Measurements from ENCODE around the gene DISP2. TPM values are rescaled to one million over a fixed set of nuclear protein-coding genes. Genes with fewer than 3 reads are reported as not detected.

DISP2 gene
- total RNA-seq, 1 donor from 2014 or later, result 5.9 TPM

- intact Hi-C loops (cut with DNase I), result no loop called here
- ATAC-seq (ENCODE audit: poor library complexity) (no peak), DNase-seq (no peak)
These were observed 15.0 kb downstream of the DISP2 start for GRCh38 chr15:40372981-40373380.

DNA sequence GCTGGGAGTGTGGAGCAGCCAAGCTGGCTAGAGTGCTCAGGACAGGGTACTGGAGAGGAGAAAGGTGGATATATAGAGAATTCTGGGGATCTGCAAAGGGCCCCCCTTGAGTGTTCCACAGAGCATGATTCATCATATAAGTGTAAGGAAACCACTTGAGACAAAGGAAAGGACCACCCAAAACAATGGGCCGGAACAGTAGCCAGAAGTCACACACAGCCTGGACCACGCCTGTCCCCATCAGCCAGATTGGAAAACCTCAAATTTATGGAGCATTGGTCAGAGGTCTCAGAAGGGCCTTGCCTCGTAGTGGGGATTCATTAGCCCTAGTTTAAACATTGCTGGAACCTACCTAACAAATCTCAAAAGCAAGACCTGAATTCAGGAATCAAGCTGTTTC lies 19.6 kb downstream of the DISP2 start:
- intact Hi-C loops (cut with DNase I), result no loop called here

DNA sequence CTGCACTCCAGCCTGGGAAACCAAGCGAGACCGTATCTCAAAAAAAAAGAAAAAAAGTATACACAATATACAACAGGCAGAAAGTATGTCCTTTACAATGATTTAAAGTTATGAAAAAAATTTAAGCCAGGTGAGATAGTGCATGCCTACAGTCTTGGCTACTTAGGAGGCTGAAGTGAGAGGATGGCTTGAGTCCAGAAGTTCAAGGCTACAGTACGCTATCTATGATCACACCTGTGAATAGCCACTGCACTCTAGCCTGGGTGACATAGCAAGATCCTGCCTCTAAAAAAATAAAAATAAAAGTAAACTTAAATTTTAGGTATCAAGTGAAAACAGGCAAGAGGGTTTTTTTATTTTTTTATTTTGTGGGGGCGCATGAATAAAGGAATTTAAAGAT lies 21.4 kb downstream of the DISP2 start:
- ATAC-seq (ENCODE audit: poor library complexity), result no peak
- DNase-seq, result no peak
- intact Hi-C loops (cut with DNase I), result no loop called here

More for the DNA sequence above, 19.6 kb downstream of the DISP2 start:
- ATAC-seq (ENCODE audit: poor library complexity) (no peak), DNase-seq (no peak)

DNA sequence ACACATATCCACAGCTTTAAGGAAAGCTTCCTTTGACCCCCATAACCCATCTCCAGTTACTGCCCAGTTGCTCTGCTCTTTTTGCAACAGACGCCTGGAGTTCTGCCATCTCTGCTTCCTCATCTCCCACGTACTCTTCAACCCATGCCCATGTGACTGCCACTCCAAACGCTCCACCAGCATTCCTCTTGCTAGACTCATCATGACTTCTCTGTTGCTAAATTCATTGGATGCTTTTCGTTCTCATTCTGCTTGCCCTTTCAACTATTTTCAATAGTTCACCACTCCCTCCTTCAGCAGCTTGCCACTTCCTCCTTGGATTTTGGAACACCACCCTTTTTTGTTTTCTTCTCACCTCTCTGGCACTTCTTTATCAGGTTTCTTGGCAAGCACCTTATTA lies 21.8 kb downstream of the DISP2 start:
- DNase-seq, result no peak
- intact Hi-C loops (cut with DNase I), result no loop called here
- ATAC-seq (ENCODE audit: poor library complexity), result peak; percentile 52

- ATAC-seq (ENCODE audit: poor library complexity) (no peak), DNase-seq (no peak)
- intact Hi-C loops (cut with DNase I), result no loop called here
These were observed 22.6 kb downstream of the DISP2 start for GRCh38 chr15:40380636-40381035.

DNA sequence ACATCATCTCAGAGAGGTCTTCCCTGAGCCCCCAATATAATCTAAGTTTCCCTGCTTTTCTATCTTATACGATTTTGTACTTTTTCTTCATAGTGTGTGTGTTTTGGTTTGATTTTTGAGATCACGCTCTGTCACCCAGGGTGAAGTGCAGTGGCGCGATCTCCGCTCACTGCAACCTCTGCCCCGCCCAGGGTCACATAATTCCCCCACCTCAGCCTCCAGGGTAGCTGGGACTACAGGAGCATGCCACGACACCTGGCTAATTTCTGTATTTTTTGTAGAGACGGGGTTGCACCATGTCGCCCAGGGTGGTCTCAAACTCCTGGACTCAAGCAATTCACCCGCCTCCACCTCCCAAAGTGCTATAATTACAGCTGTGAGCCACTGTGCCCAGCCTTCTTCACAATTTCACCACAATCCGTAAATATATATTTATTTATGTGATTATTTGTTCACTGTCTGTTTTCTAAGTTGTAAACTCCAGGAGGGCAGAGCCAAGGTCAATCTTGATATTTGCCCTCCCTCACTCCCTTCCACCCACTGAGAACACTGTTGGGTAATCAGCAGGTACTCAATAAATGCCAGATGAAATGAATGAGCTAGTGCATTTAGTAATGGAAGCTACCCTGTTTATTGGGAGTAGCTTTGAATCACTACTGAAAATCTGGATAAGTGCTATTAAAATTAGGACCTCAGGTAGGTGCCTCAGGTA lies 24.0 kb downstream of the DISP2 start:
- no peak for ATAC-seq (ENCODE audit: poor library complexity)
- DNase-seq, result no peak
- intact Hi-C loops (cut with DNase I), result no loop called here

DNA sequence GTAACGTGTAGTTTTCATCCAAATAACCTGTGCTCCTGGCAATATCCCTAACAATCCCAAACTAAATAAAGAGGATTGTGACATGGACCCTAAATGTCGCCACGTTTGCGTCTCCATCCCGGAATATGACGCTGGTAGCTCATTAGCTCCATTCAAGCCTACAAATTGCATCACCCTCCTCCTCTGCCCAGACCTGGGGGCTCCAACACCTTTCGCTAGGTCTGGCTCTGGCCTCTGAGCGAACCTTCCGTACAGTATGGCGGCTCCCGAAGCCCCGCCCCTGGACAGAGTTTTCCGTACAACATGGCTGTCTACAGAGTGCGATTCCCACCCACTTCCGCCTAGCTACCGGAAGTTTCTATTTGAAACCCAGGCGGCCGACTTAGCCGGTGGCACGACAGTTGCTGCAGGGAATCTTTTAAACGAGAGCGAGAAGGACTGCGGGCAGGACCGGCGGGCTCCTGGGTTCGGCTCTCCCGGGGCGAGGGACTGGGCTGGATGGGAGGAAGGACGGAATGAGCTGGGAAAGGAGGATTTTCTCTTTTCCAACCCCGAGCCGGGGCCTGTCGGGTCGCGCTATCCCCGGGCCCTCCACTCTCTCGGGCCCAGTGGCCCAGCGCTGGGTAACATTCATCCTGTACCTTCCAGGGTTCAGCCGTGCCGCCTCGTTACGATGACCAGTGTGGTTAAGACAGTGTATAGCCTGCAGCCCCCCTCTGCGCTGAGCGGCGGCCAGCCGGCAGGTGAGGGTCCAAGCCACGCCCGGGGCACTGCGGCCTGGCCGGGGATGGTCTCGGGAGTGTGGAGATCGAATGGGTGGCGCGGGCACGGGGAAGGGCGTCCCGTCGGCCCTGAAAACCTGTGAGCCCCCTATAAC lies 24.8 kb downstream of the DISP2 start, which contains the start of gene KNSTRN:
KNSTRN (plus strand) TSS at position 142 of the 877 bp plus-strand sequence; CDS start at position 257, 115 bp downstream.
- ATAC-seq (ENCODE audit: poor library complexity), result peak; percentile 99
- intact Hi-C loops (cut with DNase I), result no loop called here
- peak; percentile 95 for DNase-seq

DNA sequence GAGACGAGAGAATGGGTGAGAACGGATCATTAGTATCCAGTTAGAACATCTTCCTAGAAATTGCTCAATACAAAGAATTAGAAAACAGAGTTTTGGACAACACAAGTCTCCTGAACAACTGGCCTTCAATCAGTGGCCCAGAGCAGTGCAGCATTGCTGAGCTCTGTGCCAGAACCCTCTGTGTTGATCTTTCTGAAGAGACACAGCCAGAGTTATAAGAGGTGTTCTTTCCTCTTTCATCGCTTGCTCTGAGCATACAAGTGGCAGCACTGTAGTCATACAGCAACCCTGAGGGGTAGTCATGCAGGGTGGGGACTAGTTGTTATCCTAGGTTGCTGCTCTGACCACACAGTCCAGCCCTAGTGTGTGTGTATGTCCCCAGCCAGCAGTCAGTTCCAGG lies 28.5 kb downstream of the DISP2 start:
- ATAC-seq (ENCODE audit: poor library complexity), result no peak
- intact Hi-C loops (cut with DNase I), result no loop called here
- DNase-seq, result no peak

DNA sequence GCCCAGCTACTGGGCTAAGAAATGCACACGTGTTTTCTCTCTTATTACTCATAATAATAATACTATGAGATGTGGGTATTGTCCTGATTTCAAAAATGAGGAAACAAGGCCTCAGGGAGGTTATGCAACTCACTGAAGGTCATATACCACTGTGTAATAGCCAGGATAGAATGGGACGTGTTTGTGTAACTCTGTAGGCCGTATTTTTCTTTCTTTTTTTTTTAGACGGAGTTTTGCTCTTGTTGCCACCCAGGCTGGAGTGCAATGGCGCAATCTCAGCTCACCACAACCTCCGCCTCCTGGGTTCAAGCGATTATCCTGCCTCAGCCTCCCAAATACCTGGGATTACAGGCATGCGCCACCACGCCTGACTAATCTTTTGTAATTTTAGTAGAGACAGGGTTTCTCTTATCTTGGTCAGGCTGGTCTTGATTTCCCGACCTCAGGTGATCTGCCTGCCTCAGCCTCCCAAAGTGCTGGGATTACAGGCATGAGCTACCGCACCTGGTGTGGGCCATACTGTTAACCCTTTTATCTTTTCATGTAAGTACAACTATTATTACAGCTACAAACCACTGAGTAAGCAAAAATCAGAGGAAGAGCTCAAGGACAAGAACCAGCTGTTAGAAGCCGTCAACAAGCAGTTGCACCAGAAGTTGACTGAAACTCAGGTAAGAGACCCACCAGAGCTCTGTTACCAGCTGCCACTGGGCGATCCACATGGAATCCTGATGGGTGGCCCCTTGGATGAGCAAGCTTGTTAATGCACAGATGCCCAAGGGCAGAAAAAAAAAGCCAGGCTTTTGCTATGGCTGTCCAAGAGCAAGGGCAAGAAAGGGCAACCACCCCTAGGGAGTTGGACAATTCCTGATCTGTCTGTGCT lies 31.2 kb downstream of the DISP2 start:
- intact Hi-C loops (cut with DNase I), result no loop called here
- ATAC-seq (ENCODE audit: poor library complexity) (peak; percentile 53), DNase-seq (peak; percentile 47)

- intact Hi-C loops (cut with DNase I), result no loop called here
- ATAC-seq (ENCODE audit: poor library complexity) (no peak), DNase-seq (no peak)
These were observed 32.0 kb downstream of the DISP2 start for GRCh38 chr15:40389824-40390595.

- no peak for DNase-seq
- intact Hi-C loops (cut with DNase I), result no loop called here
- no peak for ATAC-seq (ENCODE audit: poor library complexity)
These were observed 35.2 kb downstream of the DISP2 start for GRCh38 chr15:40392986-40393948.

- DNase-seq (no peak), ATAC-seq (ENCODE audit: poor library complexity) (peak; percentile 48)
- intact Hi-C loops (cut with DNase I), result no loop called here
These were observed 39.8 kb downstream of the DISP2 start for GRCh38 chr15:40397688-40398412.

- no peak for DNase-seq
- intact Hi-C loops (cut with DNase I), result no loop called here
- peak; percentile 51 for ATAC-seq (ENCODE audit: poor library complexity)
These were observed 40.4 kb downstream of the DISP2 start for GRCh38 chr15:40398413-40398873.

DNA sequence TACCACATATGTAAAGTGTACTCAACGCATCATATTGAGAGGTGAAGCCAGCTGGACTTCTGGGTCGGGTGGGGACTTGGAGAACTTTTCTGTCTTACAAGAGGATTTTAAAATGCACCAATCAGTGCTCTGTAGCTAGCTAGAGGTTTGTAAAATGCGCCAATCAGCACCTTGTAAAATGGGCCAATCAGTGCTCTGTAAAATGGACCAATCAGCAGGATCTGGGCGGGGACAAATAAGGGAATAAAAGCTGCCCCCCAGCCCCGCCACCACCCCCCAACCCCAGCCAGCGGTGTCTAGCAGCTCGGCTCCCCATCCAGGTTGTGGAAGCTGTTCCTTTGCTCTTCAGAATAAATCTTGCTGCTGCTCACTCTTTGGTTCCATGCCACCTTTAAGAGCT lies 41.4 kb downstream of the DISP2 start:
- no peak for ATAC-seq (ENCODE audit: poor library complexity)
- intact Hi-C loops (cut with DNase I), result no loop called here
- DNase-seq, result no peak

DNA sequence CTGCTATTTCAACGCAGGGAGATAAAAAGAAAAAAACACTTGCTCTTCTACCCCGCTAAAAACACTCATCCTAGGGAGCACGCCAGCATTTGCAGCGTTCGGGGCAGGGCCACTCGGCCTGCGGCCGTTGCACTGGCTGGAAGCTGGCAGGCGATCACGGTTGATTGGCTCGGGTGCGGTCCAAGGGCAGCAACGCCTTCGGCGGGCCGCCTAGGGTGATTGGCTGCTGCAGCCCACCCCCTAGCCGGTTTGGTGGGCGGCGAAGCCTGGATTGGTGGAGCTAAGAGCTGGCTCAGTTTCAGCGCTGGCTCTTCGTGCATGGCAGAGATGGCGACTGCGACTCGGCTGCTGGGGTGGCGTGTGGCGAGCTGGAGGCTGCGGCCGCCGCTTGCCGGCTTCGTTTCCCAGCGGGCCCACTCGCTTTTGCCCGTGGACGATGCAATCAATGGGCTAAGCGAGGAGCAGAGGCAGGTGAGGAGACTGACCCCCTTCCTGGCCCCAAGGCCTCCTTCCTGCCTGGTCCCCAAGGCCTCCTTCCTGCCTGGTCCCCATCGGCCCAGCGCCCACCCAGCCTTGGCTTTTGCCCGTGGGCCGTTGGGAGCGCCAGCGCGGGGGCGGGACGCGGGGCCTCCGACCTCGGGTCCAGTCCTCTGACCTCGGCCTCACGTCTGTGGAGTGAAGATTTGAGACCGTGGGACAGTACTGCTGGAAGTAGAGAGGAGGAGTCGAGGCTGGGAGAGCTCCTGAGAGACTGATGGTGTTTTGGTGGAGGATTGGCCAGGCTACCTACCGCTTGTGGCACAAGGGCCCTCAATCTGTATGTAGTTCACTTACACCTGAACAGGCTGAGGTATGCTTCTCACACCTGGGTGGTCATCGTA lies 47.7 kb downstream of the DISP2 start, which contains the start of gene IVD:
IVD (plus strand) TSS at position 295 of the 881 bp plus-strand sequence; CDS start at position 328, 33 bp downstream.
- intact Hi-C loops (cut with DNase I), result no loop called here
- ATAC-seq (ENCODE audit: poor library complexity), result peak; percentile 100
- DNase-seq, result peak; percentile 97

All from Right ventricle myocardium superior (tissue), 1 donor.